ENCODE data around the gene USE1. TPM values are rescaled to one million over a fixed set of nuclear protein-coding genes. Genes with fewer than 3 reads are reported as not detected.
A peak's percentile ranks its signal among the peaks of the same experiment; 100 is the strongest.

Gene USE1
- polyA plus RNA-seq, 2 of the 4 experiments (the other 2 are of a cell fraction) = 10.1 to 16.5 TPM

DNA sequence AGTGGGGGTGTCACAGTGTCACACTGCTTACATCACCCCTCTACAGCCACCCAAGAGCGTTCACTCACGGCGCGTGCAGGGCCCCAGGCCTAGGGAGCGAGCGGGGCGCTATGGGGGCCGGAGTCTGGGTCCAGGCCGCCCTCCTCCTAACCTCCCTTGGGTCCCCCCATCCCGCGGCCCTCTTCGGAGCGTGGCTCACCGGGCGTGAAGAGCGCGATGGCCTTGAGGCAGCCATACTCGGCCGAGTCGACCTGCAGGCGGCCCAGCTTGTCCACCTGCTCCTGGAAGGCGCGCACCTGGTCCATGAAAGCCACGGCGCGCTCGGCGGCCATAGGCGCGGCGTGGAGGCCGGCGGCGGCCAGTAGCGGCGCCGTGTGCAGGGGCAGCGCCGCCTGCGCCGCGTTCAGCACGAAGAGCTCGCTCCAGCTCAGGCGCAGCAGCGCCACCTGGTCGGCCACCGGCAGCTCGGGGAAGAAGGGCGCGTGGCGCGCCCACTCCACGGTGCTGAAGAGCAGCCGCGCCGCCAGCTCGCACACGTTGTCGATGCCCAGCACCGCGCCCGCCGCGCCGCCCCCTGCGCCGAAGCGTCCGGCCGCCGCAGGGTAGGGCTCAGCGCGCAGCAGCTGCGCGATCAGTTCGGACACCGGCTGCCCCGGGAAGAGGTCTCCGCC lies 20.3 kb downstream of the USE1 start (continued):
- TF ChIP-seq MYC (IDR thresholded peaks at IDR 0.05; ENCODE audit: borderline replicate concordance, low read length) (no peak), HOXA7 (CRISPR knock-in tag; IDR thresholded peaks at IDR 0.05) (no peak), PHF8 (IDR thresholded peaks at IDR 0.05; ENCODE audit: borderline replicate concordance, low read depth) (0 out of 2 replicates have a peak, but pooled peaks have one; percentile 13), HDAC2 (IDR thresholded peaks at IDR 0.05) (no peak), PBX3 (IDR thresholded peaks at IDR 0.05) (no peak), ATOH8 (CRISPR knock-in tag; IDR thresholded peaks at IDR 0.05; ENCODE audit: low read depth) (no peak), RFX5 (IDR thresholded peaks at IDR 0.05) (no peak), NFE2L2 (conservative IDR thresholded peaks at IDR 0.05; ENCODE audit: low read length) (no peak), SMC3 (IDR thresholded peaks at IDR 0.05) (peak; percentile 21; the same call in 1 of the 3 replicates), RAD21 (conservative IDR thresholded peaks at IDR 0.05 in 1 of 2, IDR thresholded peaks at IDR 0.05 in 1 of 2) (peak; percentile 22 to 29; a peak in 2 of 5 replicates), HOXB5 (CRISPR knock-in tag; IDR thresholded peaks at IDR 0.05) (no peak), CTCF (IDR thresholded peaks at IDR 0.05) (peak; percentile 48), TP53 (CRISPR knock-in tag; IDR thresholded peaks at IDR 0.05) (no peak), TFCP2L1 (CRISPR knock-in tag; IDR thresholded peaks at IDR 0.05) (no peak), ELK1 (IDR thresholded peaks at IDR 0.05; ENCODE audit: low read depth, low read length) (no peak), MAFK (IDR thresholded peaks at IDR 0.05; ENCODE audit: partially characterized antibody) (no peak), RCOR1 (IDR thresholded peaks at IDR 0.05; ENCODE audit: low read depth, low read length) (no peak), CBX8 (IDR thresholded peaks at IDR 0.05) (no peak), ZC3H11A (IDR thresholded peaks at IDR 0.05) (no peak), KDM5A (IDR thresholded peaks at IDR 0.05) (no peak), HOXB13 (CRISPR knock-in tag; IDR thresholded peaks at IDR 0.05; ENCODE audit: low read depth) (no peak), NR3C1 (IDR thresholded peaks at IDR 0.05) (no peak), ZNF302 (CRISPR knock-in tag; IDR thresholded peaks at IDR 0.05) (no peak), NPAS2 (CRISPR knock-in tag; IDR thresholded peaks at IDR 0.05; ENCODE audit: borderline replicate concordance) (no peak), SREBF2 (IDR thresholded peaks at IDR 0.05) (no peak), FOSL2 (IDR thresholded peaks at IDR 0.05) (no peak), FOSL2 (CRISPR knock-in tag; IDR thresholded peaks at IDR 0.05) (no peak), HES2 (IDR thresholded peaks at IDR 0.05) (no peak), MAX (IDR thresholded peaks at IDR 0.05) (peak; percentile 64; the same call in 1 of the 2 replicates)
- TF ChIP-seq, protein P1, sequence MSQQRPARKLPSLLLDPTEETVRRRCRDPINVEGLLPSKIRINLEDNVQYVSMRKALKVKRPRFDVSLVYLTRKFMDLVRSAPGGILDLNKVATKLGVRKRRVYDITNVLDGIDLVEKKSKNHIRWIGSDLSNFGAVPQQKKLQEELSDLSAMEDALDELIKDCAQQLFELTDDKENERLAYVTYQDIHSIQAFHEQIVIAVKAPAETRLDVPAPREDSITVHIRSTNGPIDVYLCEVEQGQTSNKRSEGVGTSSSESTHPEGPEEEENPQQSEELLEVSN (IDR thresholded peaks at IDR 0.05; ENCODE audit: borderline replicate concordance, low read depth) = peak; percentile 17; the same call in 1 of the 2 replicates
- TF ChIP-seq, protein P2, sequence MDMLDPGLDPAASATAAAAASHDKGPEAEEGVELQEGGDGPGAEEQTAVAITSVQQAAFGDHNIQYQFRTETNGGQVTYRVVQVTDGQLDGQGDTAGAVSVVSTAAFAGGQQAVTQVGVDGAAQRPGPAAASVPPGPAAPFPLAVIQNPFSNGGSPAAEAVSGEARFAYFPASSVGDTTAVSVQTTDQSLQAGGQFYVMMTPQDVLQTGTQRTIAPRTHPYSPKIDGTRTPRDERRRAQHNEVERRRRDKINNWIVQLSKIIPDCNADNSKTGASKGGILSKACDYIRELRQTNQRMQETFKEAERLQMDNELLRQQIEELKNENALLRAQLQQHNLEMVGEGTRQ (IDR thresholded peaks at IDR 0.05) = no peak
